Putamen (tissue), 1 donor: ENCODE measurements around the gene NECAB2.
A peak's percentile ranks its signal among the peaks of the same experiment; 100 is the strongest.

Source experiments
- DNase-seq: peaks from one replicate; pipeline ENCODE4 v3.0.0-alpha.2; 2016; ENCODE audit warnings: low spot score

Gene NECAB2

GRCh38 chr16:83992624-83993023 lies 24.6 kb downstream of the NECAB2 start:
- DNase-seq = no peak

- DNase-seq = no peak
These were observed 26.0 kb downstream of the NECAB2 start for GRCh38 chr16:83994087-83994486.

- no peak for DNase-seq
These were observed 26.7 kb downstream of the NECAB2 start for GRCh38 chr16:83994703-83995102.

GRCh38 chr16:83995754-83996153 lies 27.7 kb downstream of the NECAB2 start:
- DNase-seq = peak; percentile 63

GRCh38 chr16:83996481-83997252 lies 28.6 kb downstream of the NECAB2 start:
- DNase-seq = no peak

- no peak for DNase-seq
These were observed 30.0 kb downstream of the NECAB2 start for GRCh38 chr16:83998091-83998490.

- no peak for DNase-seq
These were observed 33.1 kb downstream of the NECAB2 start for GRCh38 chr16:84000989-84001642.

GRCh38 chr16:84001726-84002125 lies 33.7 kb downstream of the NECAB2 start:
- no peak for DNase-seq

- no peak for DNase-seq
These were observed 35.0 kb downstream of the NECAB2 start for GRCh38 chr16:84003038-84003437.

- no peak for DNase-seq
These were observed 36.4 kb downstream of the NECAB2 start for GRCh38 chr16:84004442-84004841.

- no peak for DNase-seq
These were observed 37.3 kb downstream of the NECAB2 start for GRCh38 chr16:84005391-84005790.

GRCh38 chr16:84007520-84007919 lies 39.5 kb downstream of the NECAB2 start:
- DNase-seq = no peak

- no peak for DNase-seq
These were observed 39.9 kb downstream of the NECAB2 start for GRCh38 chr16:84007965-84008364.

- no peak for DNase-seq
These were observed 41.2 kb downstream of the NECAB2 start for GRCh38 chr16:84009282-84009681.

- DNase-seq = no peak
These were observed 45.9 kb downstream of the NECAB2 start for GRCh38 chr16:84013787-84014569.

- no peak for DNase-seq
These were observed 46.7 kb downstream of the NECAB2 start for GRCh38 chr16:84014570-84015327.

- no peak for DNase-seq
These were observed 47.4 kb downstream of the NECAB2 start for GRCh38 chr16:84015399-84015798.

GRCh38 chr16:84016477-84016876 lies 48.4 kb downstream of the NECAB2 start:
- no peak for DNase-seq

GRCh38 chr16:84018710-84019109 lies 50.7 kb downstream of the NECAB2 start:
- DNase-seq = no peak

- DNase-seq = no peak
These were observed 52.3 kb downstream of the NECAB2 start for GRCh38 chr16:84020353-84020752.

GRCh38 chr16:84021488-84021887 lies 53.4 kb downstream of the NECAB2 start:
- DNase-seq = no peak

GRCh38 chr16:84022644-84023043 lies 54.6 kb downstream of the NECAB2 start:
- no peak for DNase-seq
